Bronchial epithelial cell (primary cell): Measurements from ENCODE around the gene TMEM161A. TPM values are rescaled to one million over a fixed set of nuclear protein-coding genes. Genes with fewer than 3 reads are reported as not detected.

Source experiments
- DNase-seq: peaks from one replicate; pipeline ENCODE4 v3.0.0-alpha.2; 2010; ENCODE audit warnings: low read depth
- FAIRE-seq: peaks from 2 replicates; lab custom pipeline; 2011; peaks lifted over from hg19 to GRCh38; lab: Jason Lieb, UNC
- H3K27me3 ChIP-seq: 2 replicates; pipeline ENCODE4 v1.5.1; 2011; ENCODE audit warnings: low read length; ENCODE audit not compliant: control insufficient read depth, insufficient read depth
- H3K36me3 ChIP-seq: 2 replicates; pipeline ENCODE4 v1.5.1; 2011; ENCODE audit warnings: low read length; ENCODE audit not compliant: control insufficient read depth, insufficient read depth
- H3K4me3 ChIP-seq: 2 replicates; pipeline ENCODE4 v1.5.1; 2011; ENCODE audit warnings: mild to moderate bottlenecking, low read depth, low read length, control low read depth
- CTCF ChIP-seq: IDR thresholded peaks from 2 replicates; pipeline ENCODE4 v1.5.1; 2011; ENCODE audit warnings: mild to moderate bottlenecking, moderate library complexity, low read length, control low read depth, inconsistent platforms; ENCODE audit not compliant: insufficient read depth, severe bottlenecking
- total RNA-seq: library from RNA; depleted of rRNA; stranded (reverse); fragments of >200 nt; gene quantifications from 2 replicates; pipeline ENCODE4 v1.2.1, GENCODE V29; 2014

The TMEM161A gene
- total RNA-seq, 1 donor from 2014 or later, result 28.7 TPM

DNA sequence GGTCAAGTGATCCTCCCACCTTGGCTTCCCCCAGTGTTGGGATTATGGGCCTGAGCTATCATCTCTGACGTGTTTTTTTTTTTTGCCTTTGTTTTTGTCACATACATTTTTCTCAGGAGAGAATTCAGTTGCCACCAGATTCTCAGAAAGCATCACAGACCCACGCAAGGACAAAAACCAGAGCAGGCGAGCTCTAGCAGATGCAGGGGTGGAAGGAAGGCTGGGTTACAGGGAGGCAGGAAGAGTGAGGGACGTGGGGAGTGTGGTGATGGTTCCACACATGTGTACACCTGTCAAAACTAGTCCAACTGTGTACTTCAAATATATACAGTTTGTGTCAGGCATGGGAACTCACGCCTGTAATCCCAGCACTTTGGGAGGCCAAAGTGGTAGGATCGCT, 4.3 kb downstream of the TMEM161A start:
- no peak for TF ChIP-seq CTCF
- no peak for FAIRE-seq
- DNase-seq, result no peak
- Histone ChIP-seq H3K27me3 (no peaks in the 10 kb centered on the region), H3K4me3 (no peak overlapping the region), H3K36me3 (no peaks in the 10 kb centered on the region)

DNA sequence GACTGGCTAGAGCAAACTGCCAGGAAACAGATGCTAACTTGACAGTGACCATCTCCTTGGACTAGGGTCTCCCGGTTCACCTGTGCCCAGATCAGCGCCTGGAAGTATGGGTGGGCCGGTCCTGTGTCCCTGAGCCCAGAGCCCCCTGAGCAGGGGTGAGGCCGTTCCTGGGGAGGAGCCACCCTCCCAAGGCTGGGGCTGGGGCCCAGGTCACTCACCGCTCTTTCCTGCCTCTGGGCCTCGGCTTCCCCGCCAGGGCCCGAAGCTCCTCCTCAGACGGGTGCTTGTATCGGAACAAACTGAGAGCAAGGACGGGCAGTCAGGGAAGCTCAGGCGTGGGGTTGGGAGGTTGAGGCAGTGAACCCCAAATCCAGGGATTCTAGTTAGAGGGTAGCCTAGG, 5.4 kb downstream of the TMEM161A start:
- DNase-seq, result no peak
- TF ChIP-seq CTCF, result no peak
- Histone ChIP-seq H3K36me3 (no peaks in the 10 kb centered on the region), H3K4me3 (no peak overlapping the region), H3K27me3 (no peaks in the 10 kb centered on the region)
- FAIRE-seq, result no peak

DNA sequence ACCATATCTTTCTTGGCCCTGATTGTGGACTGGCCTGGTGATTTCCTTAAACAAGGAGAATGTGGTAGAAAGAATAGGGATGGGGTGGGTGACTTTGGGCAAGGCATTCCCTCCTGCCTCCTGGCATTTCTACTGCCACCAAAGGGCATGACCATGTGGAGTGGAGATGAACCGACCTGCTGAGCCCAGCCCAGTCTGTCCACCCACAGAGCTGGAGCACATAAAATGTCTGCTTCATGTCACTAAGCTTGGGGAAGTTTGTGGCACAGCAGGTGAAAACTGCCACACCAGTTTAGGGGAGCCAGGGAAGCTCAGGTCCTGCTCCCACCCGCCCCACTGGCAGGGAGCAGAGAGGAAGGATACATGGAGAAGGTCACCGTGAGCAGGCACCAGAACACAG, 6.3 kb downstream of the TMEM161A start:
- Histone ChIP-seq H3K4me3 (no peak overlapping the region), H3K27me3 (no peaks in the 10 kb centered on the region), H3K36me3 (no peaks in the 10 kb centered on the region)
- DNase-seq (no peak), FAIRE-seq (no peak)
- TF ChIP-seq CTCF, result no peak

DNA sequence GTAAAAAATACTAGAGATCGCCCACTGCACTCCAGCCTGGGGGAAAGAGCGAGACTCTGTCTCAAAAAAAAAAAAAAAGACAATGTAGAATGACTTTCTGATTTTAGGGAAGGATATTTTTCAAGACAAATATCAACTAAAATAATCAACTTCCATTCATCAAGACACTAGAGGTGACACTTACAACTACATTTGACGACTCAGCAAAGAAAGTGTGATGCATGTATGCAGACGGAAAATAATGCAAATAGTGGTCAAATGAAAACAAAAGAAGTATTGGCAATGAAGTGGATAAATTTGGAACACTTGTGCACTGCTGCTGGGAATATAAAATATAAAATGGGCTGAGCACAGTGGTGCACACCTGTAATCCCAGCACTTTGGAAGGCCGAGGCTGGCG, 12.2 kb downstream of the TMEM161A start:
- H3K27me3 ChIP-seq, result no peaks in the 10 kb centered on the region
- no peak for DNase-seq
- no peaks in the 10 kb centered on the region for H3K36me3 ChIP-seq
- FAIRE-seq, result no peak
- no peak overlapping the region for H3K4me3 ChIP-seq
- no peak for TF ChIP-seq CTCF

DNA sequence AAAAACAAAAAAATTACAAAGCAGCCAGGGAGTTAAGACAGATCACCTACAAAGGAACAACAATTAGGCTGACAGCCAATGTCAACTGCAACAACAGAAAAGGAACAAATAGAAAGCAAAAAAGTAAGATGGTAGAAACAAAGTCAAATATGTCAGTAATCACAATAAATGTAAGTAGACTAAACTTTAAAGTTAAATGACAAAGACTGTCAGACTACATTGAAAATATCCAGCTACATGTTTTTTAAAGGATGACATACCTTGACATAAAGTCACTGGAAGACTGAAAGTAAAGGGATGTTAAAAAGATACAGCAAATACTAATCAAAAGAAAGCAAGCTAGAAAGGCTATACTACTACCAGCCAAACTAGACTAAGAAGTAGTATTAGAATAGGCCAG, 14.9 kb downstream of the TMEM161A start:
- FAIRE-seq, result no peak
- Histone ChIP-seq H3K36me3 (no peaks in the 10 kb centered on the region), H3K27me3 (no peaks in the 10 kb centered on the region), H3K4me3 (no peak overlapping the region)
- no peak for DNase-seq
- TF ChIP-seq CTCF, result no peak

GRCh38 chr19:19122902-19123301, 15.4 kb downstream of the TMEM161A start:
- Histone ChIP-seq H3K36me3 (no peaks in the 10 kb centered on the region), H3K27me3 (no peaks in the 10 kb centered on the region), H3K4me3 (no peak overlapping the region)
- no peak for DNase-seq
- TF ChIP-seq CTCF, result no peak
- no peak for FAIRE-seq
